Vagina (tissue), 2 donors: ENCODE results near the gene PSMC5.

Experiments used
- POLR2A ChIP-seq, 2 donors: fragments of 450-650 bp; IDR thresholded peaks; one replicate each; pipeline ENCODE4 v1.6.1; 2017; ENCODE audit warnings: antibody characterized with exemption in 2 of 2, mild to moderate bottlenecking in 2 of 2, moderate library complexity in 2 of 2
- POLR2AphosphoS5 ChIP-seq, 2 donors: sonication (generic); formaldehyde crosslinking; IDR thresholded peaks; one replicate each; pipeline ENCODE4 v1.9.0; 2017; ENCODE audit warnings: antibody characterized with exemption in 2 of 2, mild to moderate bottlenecking in 2 of 2, low read depth in 1 of 2; ENCODE audit not compliant: insufficient read depth in 1 of 2
- TF ChIP-seq, protein P1 (sequence below), 3 experiments: fragments of 450-650 bp in 2 of 3; fragments of 200-600 bp in 1 of 3; sonication (generic) in 1 of 3; IDR thresholded peaks; one replicate each; pipeline ENCODE4 v1.5.1; 2017 to 2019; ENCODE audit warnings: antibody characterized with exemption in 3 of 3, mild to moderate bottlenecking in 2 of 3, moderate library complexity in 2 of 3

DNA sequence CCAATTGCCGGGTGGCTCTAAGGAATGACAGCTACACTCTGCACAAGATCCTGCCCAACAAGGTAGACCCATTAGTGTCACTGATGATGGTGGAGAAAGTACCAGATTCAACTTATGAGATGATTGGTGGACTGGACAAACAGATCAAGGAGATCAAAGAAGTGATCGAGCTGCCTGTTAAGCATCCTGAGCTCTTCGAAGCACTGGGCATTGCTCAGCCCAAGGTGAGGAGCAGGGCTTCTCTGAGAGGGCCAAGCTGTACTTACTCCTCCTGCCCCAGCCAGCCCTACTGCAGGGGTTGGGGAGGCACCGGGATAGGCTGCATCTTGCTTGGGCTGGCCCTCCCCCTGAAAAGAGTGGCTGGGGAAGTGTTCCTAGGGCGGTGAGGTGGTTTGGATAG lies 3.0 kb downstream of the PSMC5 start:
- TF ChIP-seq, protein P1, sequence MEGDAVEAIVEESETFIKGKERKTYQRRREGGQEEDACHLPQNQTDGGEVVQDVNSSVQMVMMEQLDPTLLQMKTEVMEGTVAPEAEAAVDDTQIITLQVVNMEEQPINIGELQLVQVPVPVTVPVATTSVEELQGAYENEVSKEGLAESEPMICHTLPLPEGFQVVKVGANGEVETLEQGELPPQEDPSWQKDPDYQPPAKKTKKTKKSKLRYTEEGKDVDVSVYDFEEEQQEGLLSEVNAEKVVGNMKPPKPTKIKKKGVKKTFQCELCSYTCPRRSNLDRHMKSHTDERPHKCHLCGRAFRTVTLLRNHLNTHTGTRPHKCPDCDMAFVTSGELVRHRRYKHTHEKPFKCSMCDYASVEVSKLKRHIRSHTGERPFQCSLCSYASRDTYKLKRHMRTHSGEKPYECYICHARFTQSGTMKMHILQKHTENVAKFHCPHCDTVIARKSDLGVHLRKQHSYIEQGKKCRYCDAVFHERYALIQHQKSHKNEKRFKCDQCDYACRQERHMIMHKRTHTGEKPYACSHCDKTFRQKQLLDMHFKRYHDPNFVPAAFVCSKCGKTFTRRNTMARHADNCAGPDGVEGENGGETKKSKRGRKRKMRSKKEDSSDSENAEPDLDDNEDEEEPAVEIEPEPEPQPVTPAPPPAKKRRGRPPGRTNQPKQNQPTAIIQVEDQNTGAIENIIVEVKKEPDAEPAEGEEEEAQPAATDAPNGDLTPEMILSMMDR (IDR thresholded peaks at IDR 0.05) = no peak
- TF ChIP-seq POLR2A (IDR thresholded peaks at IDR 0.05) (no peak), POLR2AphosphoS5 (IDR thresholded peaks at IDR 0.05; ENCODE audit: insufficient read depth in 1 of 2, low read depth in 1 of 2) (no peak)
